ENCODE measurements around the gene CCP110. TPM values are rescaled to one million over a fixed set of nuclear protein-coding genes. Genes with fewer than 3 reads are reported as not detected.
A peak's percentile ranks its signal among the peaks of the same experiment; 100 is the strongest.

CCP110 gene
- total RNA-seq = 10 to 100 TPM in 1 of 2 donors, 1 to 10 TPM in 1; 8.2 to 11.1 TPM

- peak within 1 kb of the TSS; percentile 65 to 89 for H3K9ac ChIP-seq (ENCODE audit: low read depth in 2 of 2, low read length in 2 of 2)
- no peaks in the 10 kb centered on the region for H3K4me1 ChIP-seq
- peak within 1 kb of the TSS; percentile 9 for H3K27ac ChIP-seq
- peak within 1 kb of the TSS; percentile 86 for H3K4me3 ChIP-seq
- TF ChIP-seq CTCF (IDR thresholded peaks at IDR 0.05) = no peak
- DNase-seq = peak; percentile 98
- H3K27me3 ChIP-seq = no peaks in the 10 kb centered on the region
- no peaks in the 10 kb centered on the region for H3K9me3 ChIP-seq
- H3K36me3 ChIP-seq = peaks cover 6% of the 10 kb centered on the region
- intact Hi-C loops (cut with DNase I) = no loop called here
Measured at GRCh38 chr16:19523559-19524355, at the start of gene CCP110. Gene CCP110 (plus strand): TSS chr16:19523942. CDS start chr16:19527882, 3,940 bp downstream.

- H3K27ac ChIP-seq = no peak overlapping the region
- no peak overlapping the region for H3K9ac ChIP-seq (ENCODE audit: low read depth in 2 of 2, low read length in 2 of 2)
- DNase-seq = no peak
- no peaks in the 10 kb centered on the region for H3K9me3 ChIP-seq
- H3K36me3 ChIP-seq = no peaks in the 10 kb centered on the region
- no peaks in the 10 kb centered on the region for H3K4me1 ChIP-seq
- no peak overlapping the region for H3K4me3 ChIP-seq
- intact Hi-C loops (cut with DNase I) = no loop called here
- no peaks in the 10 kb centered on the region for H3K27me3 ChIP-seq
- TF ChIP-seq CTCF (IDR thresholded peaks at IDR 0.05) = no peak
Measured at GRCh38 chr16:19474617-19475016, 49.1 kb upstream of the CCP110 start.

- intact Hi-C loops (cut with DNase I) = no loop called here
Measured at GRCh38 chr16:19478505-19478904, 45.2 kb upstream of the CCP110 start.

GRCh38 chr16:19479302-19479721 lies 44.4 kb upstream of the CCP110 start:
- intact Hi-C loops (cut with DNase I) = no loop called here
- no peak for TF ChIP-seq CTCF (IDR thresholded peaks at IDR 0.05)
- H3K36me3 ChIP-seq = no peaks in the 10 kb centered on the region

More at GRCh38 chr16:19478505-19478904, 45.2 kb upstream of the CCP110 start:
- Histone ChIP-seq H3K36me3 (no peaks in the 10 kb centered on the region), H3K27ac (no peak overlapping the region), H3K4me1 (no peaks in the 10 kb centered on the region), H3K9ac (ENCODE audit: low read depth in 2 of 2, low read length in 2 of 2) (no peak overlapping the region), H3K27me3 (no peaks in the 10 kb centered on the region), H3K4me3 (no peak overlapping the region), H3K9me3 (no peaks in the 10 kb centered on the region)
- TF ChIP-seq CTCF (IDR thresholded peaks at IDR 0.05) = no peak
- no peak for DNase-seq

GRCh38 chr16:19481296-19481695 lies 42.4 kb upstream of the CCP110 start:
- no peaks in the 10 kb centered on the region for H3K36me3 ChIP-seq
- H3K9ac ChIP-seq (ENCODE audit: low read depth in 2 of 2, low read length in 2 of 2) = no peak overlapping the region
- no peak for DNase-seq
- no peaks in the 10 kb centered on the region for H3K9me3 ChIP-seq
- H3K27me3 ChIP-seq = no peaks in the 10 kb centered on the region
- TF ChIP-seq CTCF (IDR thresholded peaks at IDR 0.05) = no peak
- H3K4me3 ChIP-seq = no peak overlapping the region
- H3K27ac ChIP-seq = no peak overlapping the region
- no peaks in the 10 kb centered on the region for H3K4me1 ChIP-seq
- intact Hi-C loops (cut with DNase I) = no loop called here

More at GRCh38 chr16:19479302-19479721, 44.4 kb upstream of the CCP110 start:
- no peak for DNase-seq
- Histone ChIP-seq H3K4me3 (no peak overlapping the region), H3K27me3 (no peaks in the 10 kb centered on the region), H3K9me3 (no peaks in the 10 kb centered on the region), H3K9ac (ENCODE audit: low read depth in 2 of 2, low read length in 2 of 2) (no peak overlapping the region), H3K4me1 (no peaks in the 10 kb centered on the region), H3K27ac (no peak overlapping the region)
